ENCODE results near the gene RBM45. TPM values are rescaled to one million over a fixed set of nuclear protein-coding genes. Genes with fewer than 3 reads are reported as not detected.
A peak's percentile ranks its signal among the peaks of the same experiment; 100 is the strongest.
"Not testable (repeated sequence)": the region's sequence is repeated elsewhere in the genome, so short reads cannot be mapped to it uniquely, and the experiment has no call there.

Gene RBM45, protein sequence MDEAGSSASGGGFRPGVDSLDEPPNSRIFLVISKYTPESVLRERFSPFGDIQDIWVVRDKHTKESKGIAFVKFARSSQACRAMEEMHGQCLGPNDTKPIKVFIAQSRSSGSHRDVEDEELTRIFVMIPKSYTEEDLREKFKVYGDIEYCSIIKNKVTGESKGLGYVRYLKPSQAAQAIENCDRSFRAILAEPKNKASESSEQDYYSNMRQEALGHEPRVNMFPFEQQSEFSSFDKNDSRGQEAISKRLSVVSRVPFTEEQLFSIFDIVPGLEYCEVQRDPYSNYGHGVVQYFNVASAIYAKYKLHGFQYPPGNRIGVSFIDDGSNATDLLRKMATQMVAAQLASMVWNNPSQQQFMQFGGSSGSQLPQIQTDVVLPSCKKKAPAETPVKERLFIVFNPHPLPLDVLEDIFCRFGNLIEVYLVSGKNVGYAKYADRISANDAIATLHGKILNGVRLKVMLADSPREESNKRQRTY
- 17.8 and 19.7 TPM in 2 replicates for total RNA-seq (2014; rRNA removed; shearing (Covaris generic))

DNA sequence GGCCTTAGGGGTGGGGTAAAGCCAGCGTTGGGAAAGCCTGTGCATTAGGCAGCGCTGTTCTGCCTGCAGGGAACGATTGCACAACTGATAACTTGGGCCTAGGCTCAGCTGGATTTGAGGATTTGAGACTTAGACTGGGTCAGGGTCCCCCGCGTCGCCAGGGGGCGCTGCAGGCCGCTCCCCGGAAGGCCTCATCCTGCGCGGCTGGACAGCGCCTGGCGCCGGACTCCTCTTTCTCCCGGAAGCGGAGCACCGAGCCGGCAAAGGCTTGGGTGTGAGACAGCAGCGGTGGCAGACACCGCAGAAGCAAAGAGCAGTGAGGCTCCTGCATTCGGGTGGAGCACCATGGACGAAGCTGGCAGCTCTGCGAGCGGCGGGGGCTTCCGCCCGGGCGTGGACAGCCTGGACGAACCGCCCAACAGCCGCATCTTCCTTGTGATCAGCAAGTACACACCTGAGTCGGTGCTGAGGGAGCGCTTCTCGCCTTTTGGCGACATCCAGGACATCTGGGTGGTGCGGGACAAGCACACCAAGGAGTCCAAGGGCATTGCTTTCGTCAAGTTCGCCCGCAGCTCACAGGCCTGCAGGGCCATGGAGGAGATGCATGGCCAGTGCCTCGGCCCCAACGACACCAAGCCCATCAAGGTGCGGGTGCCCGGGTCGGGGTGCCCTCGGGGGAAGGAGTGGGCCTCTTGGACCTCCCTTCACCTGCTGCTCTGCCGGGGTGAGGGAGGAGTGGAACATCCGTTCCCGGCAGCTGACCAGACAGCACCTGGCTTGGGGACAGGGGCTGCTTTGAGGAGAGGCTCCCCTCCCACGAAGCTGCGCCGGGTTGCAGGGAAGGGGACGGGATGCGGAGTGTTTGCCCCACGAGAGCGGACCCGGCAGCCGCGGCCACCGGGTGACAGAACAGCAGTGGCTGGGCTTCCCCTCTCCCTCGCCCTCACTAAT, at the start of gene RBM45:
Gene RBM45 (plus strand): TSS at position 236 of the 951 bp plus-strand sequence. CDS start 110 bp downstream, at position 346.
- DNase-seq (ENCODE audit: low spot score) = peak; percentile 86

DNA sequence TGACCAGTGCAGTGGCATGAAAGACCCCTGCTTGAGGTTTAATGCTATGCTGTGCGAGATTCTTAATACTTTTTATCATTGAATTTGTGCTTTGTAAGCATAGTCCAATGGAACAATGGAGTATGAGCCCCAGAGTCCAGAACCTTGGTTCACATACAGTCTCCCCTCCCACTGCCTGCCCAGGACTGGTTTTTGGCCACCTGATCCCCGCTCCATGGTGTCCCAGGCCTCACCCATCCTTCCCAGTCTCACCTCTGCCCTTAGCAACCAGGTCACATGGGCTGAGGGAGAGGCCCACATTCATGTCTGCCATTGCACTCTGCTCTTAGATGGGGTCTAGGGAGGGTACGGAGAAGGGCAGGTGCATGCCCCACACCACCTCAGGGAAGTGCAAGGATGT, 45.9 kb upstream of the RBM45 start:
- DNase-seq (ENCODE audit: low spot score) = no peak

DNA sequence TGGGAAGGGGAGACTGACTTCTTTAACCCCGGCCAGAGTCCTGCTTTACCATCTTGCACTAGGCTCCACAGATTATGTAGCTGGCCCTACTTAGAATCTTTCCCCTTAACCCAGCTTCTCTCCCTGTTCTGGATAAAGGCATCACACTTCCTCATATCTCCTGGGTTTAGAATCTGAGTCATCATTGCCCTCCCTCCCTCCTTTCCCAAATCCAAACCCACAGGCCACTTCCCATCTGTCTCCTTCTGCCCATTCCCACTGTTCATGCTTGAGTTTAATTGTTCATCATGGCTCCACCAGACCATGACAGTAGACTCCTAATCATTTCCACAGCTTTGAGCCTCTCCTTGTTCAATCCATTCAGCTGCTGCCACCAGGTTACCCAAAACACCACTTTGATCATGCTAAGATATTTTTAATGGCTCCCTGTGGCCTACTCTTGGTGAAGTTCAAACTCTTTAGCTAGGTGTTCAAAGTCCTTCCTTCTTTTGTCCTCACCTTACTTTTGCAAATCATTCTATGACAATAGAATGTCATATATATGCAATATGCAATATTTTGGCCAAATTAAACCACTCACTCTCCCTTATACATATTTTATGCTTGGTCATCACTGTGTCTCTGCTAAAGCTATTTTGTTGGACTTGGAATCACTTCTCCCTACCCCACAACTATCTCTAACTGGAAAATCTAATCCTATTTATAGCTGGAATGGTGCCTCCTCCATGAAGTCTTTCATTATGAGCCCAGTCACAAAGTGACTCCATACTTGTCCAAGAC, 45.2 kb upstream of the RBM45 start:
- DNase-seq (ENCODE audit: low spot score) = no peak

DNA sequence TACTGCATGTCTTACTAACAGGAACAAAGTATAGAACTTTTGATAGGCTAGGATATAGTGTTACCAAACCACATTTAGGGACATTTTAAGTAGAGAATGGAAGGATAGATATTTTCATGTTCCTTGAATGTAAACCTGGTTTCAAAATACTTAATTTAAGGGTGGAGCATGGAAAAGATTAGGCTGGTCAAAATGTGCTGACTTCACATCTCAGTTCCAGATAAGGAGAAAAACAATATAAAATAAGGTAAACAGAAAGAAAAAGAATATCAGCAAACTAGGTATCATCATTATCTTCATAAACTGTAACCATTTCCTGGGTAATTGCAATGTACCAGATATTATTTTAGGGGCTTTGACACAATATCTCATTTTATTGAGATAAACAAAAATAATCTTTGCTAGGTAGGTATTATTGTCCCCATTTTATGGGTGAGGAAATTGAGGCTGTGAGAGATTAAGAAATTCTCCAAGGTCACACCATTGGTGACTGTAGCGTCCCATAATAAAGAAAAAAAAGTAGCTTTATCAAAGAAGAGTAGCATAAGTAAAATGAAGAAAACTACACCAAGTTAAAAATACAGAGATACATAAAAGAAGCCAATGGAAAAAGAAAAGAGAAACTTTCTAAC, 43.3 kb upstream of the RBM45 start:
- DNase-seq (ENCODE audit: low spot score) = no peak

DNA sequence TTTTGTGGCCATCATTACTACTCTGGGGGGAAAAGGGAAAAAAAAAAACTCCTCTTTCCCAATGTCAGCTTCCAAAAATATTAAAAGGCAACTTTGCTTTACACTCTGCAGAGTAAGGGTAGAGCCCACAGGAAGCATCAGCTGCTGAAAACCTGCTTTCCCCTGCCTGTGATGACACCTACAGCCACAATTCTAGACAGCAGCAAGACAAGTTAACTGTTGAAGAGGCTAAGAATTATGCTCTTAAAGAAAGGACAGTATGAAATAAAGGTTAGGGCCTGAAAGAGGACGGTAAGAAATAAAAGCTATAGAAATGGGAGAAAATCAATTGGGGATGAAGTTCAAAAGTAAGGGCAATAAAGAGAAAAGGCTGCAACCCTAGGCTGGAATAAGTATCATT, 42.7 kb upstream of the RBM45 start:
- DNase-seq (ENCODE audit: low spot score) = no peak

DNA sequence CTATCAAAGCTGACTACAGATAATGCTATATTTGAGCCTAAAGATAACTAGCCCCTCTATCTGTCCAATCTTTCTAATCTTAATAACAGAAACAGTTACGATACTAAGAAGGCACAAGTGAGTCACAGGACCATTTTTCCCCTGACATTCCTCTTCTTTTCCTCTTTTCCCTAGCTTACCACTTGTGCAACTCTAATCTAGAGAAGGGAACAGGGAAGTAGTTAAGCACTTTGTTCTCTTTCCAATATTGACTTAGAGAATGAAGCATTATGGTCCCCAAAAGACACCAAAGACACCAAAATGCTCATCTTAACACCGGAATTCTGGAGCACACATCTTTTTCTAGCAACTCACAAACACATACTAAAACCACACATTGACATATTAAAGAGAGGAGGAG, 41.4 kb upstream of the RBM45 start:
- no peak for DNase-seq (ENCODE audit: low spot score)

DNA sequence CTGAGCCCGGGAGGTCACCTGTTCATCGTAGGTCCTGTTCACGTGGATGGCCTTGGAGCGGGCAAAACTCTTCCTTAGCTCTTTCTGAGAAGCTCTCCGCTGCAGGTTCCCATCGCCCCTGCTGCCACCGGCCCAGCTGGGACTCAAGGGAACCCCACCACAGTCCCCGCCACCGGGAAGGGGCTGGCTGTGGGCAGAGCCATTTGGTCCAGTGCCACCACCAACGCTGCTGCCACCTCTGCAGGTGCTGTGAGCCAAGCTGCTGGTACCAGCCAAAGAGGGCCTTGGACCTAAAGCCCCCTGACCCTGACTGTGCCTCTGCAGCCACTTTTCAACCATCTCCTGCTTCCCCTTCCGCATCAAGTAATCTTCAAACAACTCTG, 40.2 kb upstream of the RBM45 start:
- no peak for DNase-seq (ENCODE audit: low spot score)

DNA sequence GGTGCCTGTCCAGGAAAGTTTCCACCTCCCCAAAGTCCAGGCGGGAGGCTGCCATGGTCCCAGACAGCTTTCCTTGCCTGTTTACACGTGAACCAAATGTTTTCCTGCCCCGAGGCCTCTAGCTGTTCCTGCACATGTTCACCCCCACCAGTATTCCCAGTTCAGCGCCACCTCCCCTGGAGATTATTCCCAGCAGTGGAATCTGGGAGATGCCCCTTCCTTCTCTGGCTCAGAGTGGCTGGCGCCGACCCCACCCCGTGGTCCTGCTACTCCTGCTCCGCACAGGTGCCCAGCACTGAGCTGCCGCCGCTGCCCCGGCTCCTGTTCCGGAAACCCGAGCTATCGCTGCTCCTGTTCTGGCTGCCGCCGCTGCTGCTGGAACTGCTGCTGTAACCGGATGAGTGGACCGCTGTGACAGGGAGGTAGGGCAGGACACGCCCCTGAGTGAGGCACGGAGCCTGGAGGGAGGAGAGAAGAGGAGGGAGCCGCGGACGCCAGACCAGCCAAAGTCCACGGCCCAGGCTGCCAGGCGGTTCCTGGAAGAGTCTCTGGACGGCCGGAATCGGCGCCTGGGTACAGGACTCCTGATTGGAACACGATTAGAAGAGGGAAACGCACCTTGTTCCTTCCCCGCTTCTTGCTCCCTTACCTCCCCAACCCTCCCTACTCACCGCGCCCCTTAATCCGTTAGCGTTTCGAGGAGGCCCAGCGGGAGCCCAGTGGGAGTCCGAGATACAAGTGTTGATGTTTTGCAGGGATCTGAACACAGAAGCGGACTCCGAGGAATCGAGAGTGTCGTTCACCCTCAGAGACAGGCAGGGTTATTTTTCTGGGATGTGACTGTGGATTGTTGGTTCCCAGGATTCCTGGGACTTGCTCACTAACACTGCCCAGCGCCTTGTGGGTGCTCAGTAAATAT, 39.6 kb upstream of the RBM45 start, which contains the start of gene PDE11A:
Gene PDE11A (minus strand): TSS at position 395 of the 919 bp plus-strand sequence. CDS start 340 bp downstream, at position 55.
- peak; percentile 91 for DNase-seq (ENCODE audit: low spot score)

DNA sequence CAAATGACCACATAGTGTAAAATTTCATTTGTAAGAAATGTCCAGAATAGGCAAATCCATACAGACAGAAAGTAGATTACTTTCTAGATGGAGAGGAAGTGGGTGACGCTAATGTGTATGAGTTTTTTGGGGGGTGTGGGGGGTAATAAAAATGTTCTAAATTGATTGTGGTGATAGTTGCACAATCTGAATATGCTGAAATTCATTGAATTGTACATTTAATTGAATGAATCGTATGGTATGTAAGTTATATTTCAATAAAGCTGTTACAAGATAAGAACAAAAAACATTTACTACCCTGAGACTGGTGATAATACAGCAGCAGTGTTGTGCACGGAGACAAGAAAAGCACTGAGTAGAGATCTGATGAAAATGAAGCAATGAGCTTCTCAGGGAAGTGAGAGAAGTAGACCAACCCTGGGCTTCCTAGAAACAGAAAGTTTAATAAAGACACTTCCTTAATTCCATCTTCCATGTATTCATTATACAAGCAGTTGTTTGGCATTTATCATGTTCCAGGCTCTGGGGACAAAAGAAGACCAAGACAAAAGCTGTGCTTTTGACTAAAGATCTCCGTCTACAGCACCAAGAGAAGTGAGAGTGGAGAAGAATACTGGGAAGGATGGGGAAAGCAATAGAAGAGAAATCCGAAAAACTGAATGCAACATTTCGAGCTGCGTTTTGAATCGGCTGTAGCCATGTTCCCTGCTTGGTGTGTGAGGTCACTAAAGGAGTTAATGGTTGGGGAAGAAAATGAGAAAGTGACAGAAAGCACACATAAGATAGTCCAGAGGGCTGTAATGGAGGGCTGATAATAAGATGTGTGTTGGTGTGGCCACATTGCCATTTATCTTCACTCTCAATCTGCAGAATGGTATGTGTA, 37.9 kb upstream of the RBM45 start:
- no peak for DNase-seq (ENCODE audit: low spot score)

DNA sequence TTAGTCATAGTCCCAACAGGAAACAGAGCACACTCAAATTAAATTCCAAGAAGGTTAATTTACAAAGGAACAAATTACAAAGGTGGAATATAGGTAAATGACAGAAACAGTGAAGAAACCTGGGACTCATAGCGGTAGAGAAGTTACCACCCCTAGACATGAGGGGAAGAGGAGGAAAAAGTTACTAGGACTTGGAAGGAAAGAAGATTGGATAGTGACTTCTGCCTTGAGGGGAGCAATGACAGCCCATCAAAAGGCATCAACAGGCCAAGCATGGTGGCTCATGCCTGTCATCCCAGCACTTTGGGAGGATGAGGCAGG, 37.3 kb upstream of the RBM45 start:
- no peak for DNase-seq (ENCODE audit: low spot score)

DNA sequence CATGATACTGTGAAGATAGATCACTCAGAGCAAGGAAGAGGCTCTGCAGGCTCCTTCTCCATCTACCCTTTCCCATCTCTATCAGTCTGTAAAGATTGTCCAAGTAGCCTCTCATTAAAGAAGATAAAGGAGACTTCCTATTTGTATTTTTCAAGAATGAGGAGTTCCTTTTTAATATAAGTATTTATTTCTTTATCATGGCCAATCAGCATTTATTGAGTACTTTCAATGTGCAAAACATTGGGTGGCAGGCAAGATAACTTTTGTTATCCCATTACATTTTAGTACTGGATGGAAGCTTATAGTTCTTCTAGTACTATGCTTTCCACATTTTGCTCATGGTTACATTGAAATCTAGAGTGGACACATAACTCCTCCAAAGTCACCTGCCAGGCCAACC, 36.1 kb upstream of the RBM45 start:
- DNase-seq (ENCODE audit: low spot score) = no peak

DNA sequence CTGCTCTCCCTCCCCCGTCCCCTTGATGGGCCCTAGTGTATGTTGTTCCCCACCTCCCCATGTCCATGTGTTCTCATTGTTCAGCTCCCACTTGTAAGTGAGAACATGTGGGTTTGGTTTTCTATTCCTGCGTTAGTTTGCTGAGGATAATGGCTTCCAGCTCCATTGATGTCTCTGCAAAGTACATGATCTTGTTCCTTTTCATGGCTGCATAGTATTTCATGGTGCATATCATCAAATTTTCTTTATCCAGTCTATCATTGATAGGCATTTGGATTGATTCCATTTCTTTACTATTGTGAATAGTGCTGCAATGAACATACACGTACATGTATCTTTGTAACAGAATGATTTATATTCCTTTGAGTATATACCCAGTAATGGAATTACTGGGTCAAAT, 33.0 kb upstream of the RBM45 start:
- not testable (repeated sequence) for DNase-seq (ENCODE audit: low spot score)

DNA sequence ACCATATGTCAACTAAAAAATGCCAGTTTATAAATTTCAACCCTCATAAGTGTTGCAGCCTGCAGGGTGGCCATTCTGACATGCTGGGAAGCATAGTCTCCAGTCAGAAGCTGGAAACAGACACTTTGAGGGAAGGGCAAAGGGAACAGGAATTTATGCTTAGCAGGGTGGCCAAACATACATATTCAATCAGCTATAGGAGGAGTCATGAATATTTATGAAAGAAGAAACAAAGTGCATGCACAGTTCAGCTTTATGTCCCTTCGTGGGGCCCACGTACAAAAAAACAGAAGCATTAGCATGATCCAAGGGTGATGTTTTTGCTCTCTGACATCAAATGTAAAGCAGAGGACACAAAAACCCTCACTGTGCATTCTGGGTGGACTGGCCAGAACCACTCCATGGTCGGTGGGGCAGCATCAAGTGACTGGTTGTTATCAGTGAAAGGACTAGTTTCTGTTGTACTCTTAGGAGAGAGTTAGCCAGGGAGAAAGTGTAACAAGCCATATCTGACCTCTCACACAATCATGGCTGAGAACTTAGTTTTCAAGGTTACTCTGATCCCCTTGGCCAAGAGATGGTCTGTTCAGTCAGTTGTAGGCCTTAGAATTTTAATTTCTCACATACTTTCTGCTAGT, 29.7 kb upstream of the RBM45 start:
- no peak for DNase-seq (ENCODE audit: low spot score)

DNA sequence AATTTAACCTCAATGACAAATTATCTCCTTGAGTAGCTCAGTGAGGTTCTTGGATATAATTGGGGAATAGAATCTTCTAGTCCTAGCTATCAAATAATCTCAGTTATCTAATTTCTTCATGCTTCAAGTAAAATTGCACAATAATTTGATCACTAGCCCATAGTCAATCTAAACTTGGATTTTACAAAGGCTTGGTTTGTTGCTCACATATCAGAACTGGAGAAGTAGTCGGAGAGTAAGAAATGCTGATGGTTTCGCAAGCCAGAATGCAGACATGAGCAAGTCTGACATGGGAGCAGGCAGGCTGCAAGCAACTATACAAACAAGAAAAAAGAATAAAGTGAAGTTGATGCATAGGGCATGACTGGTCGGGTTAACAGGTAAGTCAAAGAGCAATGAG, 28.0 kb upstream of the RBM45 start:
- DNase-seq (ENCODE audit: low spot score) = no peak

DNA sequence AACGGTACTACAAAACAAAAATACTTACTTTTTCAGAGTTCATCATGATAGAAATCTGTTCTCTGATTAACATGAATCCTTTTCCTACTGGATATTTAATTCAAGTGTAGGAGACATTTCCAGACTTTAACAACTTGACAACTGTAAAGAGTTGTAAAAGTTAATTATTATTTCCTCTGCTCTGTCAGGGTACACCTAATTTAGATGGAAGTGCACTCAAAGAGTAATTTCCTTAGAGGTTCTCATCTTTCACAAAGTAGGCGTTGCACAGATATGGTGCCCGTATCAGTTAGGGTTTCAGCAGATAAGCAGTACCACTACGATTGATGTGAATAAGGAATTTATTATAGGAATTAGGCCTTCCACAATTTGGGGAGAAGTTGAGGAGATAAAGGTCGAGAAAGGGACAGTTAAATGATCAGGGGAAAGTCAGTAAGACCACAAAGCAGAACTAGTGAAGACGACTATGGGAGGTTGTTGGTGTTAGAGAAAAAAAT, 23.4 kb upstream of the RBM45 start:
- DNase-seq (ENCODE audit: low spot score) = no peak

DNA sequence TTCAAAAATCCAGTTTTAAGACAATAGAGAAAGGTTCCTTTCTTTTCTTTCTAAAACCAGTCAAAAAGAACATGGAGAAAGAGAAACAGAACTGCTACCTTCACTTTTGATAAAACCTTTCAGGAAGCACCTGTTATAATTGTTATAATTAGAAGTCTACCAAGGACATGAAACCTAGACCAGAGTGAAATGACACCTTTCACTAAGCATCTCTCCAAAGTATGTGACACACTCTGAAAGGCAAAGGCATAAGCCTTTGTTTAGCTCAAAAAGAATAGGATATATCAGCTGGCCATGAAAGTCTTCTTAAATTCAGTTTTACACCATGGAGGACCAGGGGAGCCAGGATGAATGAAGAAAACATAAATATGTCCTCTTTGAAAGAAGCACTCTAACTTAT, 18.8 kb upstream of the RBM45 start:
- no peak for DNase-seq (ENCODE audit: low spot score)

DNA sequence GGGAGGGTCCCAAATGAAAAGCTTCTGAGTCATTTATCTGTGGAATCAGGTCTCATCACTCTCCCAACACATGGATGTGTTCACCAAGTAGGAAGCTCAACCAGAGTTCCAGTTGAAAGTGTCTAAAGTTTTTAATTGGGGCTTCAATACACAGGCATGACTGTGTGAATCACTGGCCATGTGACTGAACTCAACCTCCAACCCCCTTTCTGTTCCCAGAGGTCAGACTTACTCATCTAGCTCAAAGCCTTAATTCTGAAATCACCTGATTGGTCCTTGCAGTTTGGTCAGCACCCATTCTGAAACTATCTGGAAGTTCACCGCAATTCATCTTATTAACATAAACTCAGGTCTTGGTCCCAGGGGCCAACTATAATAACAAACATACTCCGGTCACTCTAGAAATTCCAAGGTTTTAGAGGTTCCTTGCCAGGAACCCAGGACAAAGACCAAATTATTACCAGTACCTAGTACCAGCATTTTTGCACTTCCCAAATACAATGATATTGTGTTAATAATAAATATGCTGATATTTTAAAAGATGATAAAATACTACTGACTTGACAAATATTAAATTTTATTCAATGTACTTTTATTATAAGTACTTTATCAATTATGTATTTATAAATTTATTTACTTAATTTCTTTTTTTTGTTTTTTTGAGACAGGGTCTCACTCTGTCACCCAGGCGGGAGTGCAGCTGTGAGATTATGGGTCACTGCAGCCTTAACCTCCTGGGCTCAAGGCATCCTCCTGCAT, 10.7 kb upstream of the RBM45 start:
- no peak for DNase-seq (ENCODE audit: low spot score)

DNA sequence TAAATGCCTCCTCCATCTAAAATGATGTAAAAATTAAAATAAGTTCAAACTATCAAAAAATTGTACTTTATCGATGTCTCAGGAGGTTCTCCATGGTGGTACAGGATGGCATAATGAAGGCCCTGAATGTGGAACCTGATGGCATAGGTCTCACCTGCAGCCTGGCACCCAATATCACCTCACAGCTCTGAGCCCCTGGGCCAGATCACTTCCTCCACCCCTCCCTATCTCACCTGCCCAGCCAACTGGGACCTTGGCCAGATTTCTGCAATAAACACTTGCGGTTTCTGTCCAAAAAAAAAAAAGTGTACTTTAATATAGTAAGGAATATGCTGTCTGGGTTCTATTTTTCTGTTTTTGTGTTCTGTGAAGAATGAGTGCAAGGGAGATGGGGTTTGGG, 6.7 kb upstream of the RBM45 start:
- DNase-seq (ENCODE audit: low spot score) = no peak
